Measurements from ENCODE around the gene HNRNPA2B1.
"Not testable (repeated sequence)": the region's sequence is repeated elsewhere in the genome, so short reads cannot be mapped to it uniquely, and the experiment has no call there.

HNRNPA2B1 gene

GRCh38 chr7:26182283-26182682 is 18.3 kb downstream of the HNRNPA2B1 start:
- Histone ChIP-seq H3K27ac (ENCODE audit: low read length) (no peak overlapping the region), H3K27me3 (ENCODE audit: low read depth, low read length) (no peaks in the 10 kb centered on the region), H3K36me3 (ENCODE audit: control insufficient read depth in 1 of 2, insufficient read depth in 2 of 2, low read length in 2 of 2) (peaks cover 0 to 3% of the 10 kb centered on the region in 2 donors), H3K4me1 (ENCODE audit: control insufficient read depth in 1 of 2, insufficient read depth in 2 of 2, low read length in 2 of 2) (peaks cover 0 to 8% of the 10 kb centered on the region in 2 donors), H3K9me3 (ENCODE audit: control insufficient read depth in 1 of 2, low read length in 2 of 2) (no peaks in the 10 kb centered on the region), H3K4me3 (ENCODE audit: low read depth in 1 of 2, low read length in 2 of 2) (no peak overlapping the region)

GRCh38 chr7:26181474-26182227 is 18.9 kb downstream of the HNRNPA2B1 start:
- no peak overlapping the region for H3K27ac ChIP-seq (ENCODE audit: low read length)
- no peak overlapping the region for H3K4me3 ChIP-seq (ENCODE audit: low read depth in 1 of 2, low read length in 2 of 2)
- H3K9me3 ChIP-seq (ENCODE audit: control insufficient read depth in 1 of 2, low read length in 2 of 2) = no peaks in the 10 kb centered on the region
- H3K36me3 ChIP-seq (ENCODE audit: control insufficient read depth in 1 of 2, insufficient read depth in 2 of 2, low read length in 2 of 2) = no peaks in the 10 kb centered on the region
- H3K4me1 ChIP-seq (ENCODE audit: control insufficient read depth in 1 of 2, insufficient read depth in 2 of 2, low read length in 2 of 2) = peaks cover 0 to 8% of the 10 kb centered on the region in 2 donors
- H3K27me3 ChIP-seq (ENCODE audit: low read depth, low read length) = no peaks in the 10 kb centered on the region

- H3K27me3 ChIP-seq (ENCODE audit: low read depth, low read length) = no peaks in the 10 kb centered on the region
- no peaks in the 10 kb centered on the region for H3K9me3 ChIP-seq (ENCODE audit: control insufficient read depth in 1 of 2, low read length in 2 of 2)
- H3K36me3 ChIP-seq (ENCODE audit: control insufficient read depth in 1 of 2, insufficient read depth in 2 of 2, low read length in 2 of 2) = no peaks in the 10 kb centered on the region
- no peak overlapping the region for H3K27ac ChIP-seq (ENCODE audit: low read length)
- H3K4me1 ChIP-seq (ENCODE audit: control insufficient read depth in 1 of 2, insufficient read depth in 2 of 2, low read length in 2 of 2) = peaks cover 0 to 8% of the 10 kb centered on the region in 2 donors
- no peak overlapping the region for H3K4me3 ChIP-seq (ENCODE audit: low read depth in 1 of 2, low read length in 2 of 2)
Measured at GRCh38 chr7:26180792-26181198, 19.8 kb downstream of the HNRNPA2B1 start.

GRCh38 chr7:26179826-26180497 is 20.6 kb downstream of the HNRNPA2B1 start:
- Histone ChIP-seq H3K27ac (ENCODE audit: low read length) (no peak overlapping the region), H3K36me3 (ENCODE audit: control insufficient read depth in 1 of 2, insufficient read depth in 2 of 2, low read length in 2 of 2) (no peaks in the 10 kb centered on the region), H3K27me3 (ENCODE audit: low read depth, low read length) (no peaks in the 10 kb centered on the region), H3K4me3 (ENCODE audit: low read depth in 1 of 2, low read length in 2 of 2) (no peak overlapping the region), H3K9me3 (ENCODE audit: control insufficient read depth in 1 of 2, low read length in 2 of 2) (no peaks in the 10 kb centered on the region), H3K4me1 (ENCODE audit: control insufficient read depth in 1 of 2, insufficient read depth in 2 of 2, low read length in 2 of 2) (peaks cover 0 to 8% of the 10 kb centered on the region in 2 donors)

GRCh38 chr7:26179422-26179821 is 21.1 kb downstream of the HNRNPA2B1 start:
- Histone ChIP-seq H3K27ac (ENCODE audit: low read length) (no peak overlapping the region), H3K4me1 (ENCODE audit: control insufficient read depth in 1 of 2, insufficient read depth in 2 of 2, low read length in 2 of 2) (peaks cover 0 to 8% of the 10 kb centered on the region in 2 donors), H3K36me3 (ENCODE audit: control insufficient read depth in 1 of 2, insufficient read depth in 2 of 2, low read length in 2 of 2) (no peaks in the 10 kb centered on the region)

GRCh38 chr7:26178272-26178960 is 22.1 kb downstream of the HNRNPA2B1 start:
- H3K4me3 ChIP-seq (ENCODE audit: low read depth in 1 of 2, low read length in 2 of 2) = no peak overlapping the region
- H3K9me3 ChIP-seq (ENCODE audit: control insufficient read depth in 1 of 2, low read length in 2 of 2) = no peaks in the 10 kb centered on the region
- H3K27me3 ChIP-seq (ENCODE audit: low read depth, low read length) = no peaks in the 10 kb centered on the region
- no peaks in the 10 kb centered on the region for H3K36me3 ChIP-seq (ENCODE audit: control insufficient read depth in 1 of 2, insufficient read depth in 2 of 2, low read length in 2 of 2)
- H3K4me1 ChIP-seq (ENCODE audit: control insufficient read depth in 1 of 2, insufficient read depth in 2 of 2, low read length in 2 of 2) = peaks cover 0 to 8% of the 10 kb centered on the region in 2 donors
- H3K27ac ChIP-seq (ENCODE audit: low read length) = no peak overlapping the region

More at GRCh38 chr7:26179422-26179821, 21.1 kb downstream of the HNRNPA2B1 start:
- no peak overlapping the region for H3K4me3 ChIP-seq (ENCODE audit: low read depth in 1 of 2, low read length in 2 of 2)
- H3K9me3 ChIP-seq (ENCODE audit: control insufficient read depth in 1 of 2, low read length in 2 of 2) = no peaks in the 10 kb centered on the region
- no peaks in the 10 kb centered on the region for H3K27me3 ChIP-seq (ENCODE audit: low read depth, low read length)

GRCh38 chr7:26177269-26177668 is 23.3 kb downstream of the HNRNPA2B1 start:
- not testable (repeated sequence) for H3K36me3 ChIP-seq (ENCODE audit: control insufficient read depth in 1 of 2, insufficient read depth in 2 of 2, low read length in 2 of 2); H3K4me3 ChIP-seq (ENCODE audit: low read depth in 1 of 2, low read length in 2 of 2); H3K4me1 ChIP-seq (ENCODE audit: control insufficient read depth in 1 of 2, insufficient read depth in 2 of 2, low read length in 2 of 2); H3K27ac ChIP-seq (ENCODE audit: low read length); H3K9me3 ChIP-seq (ENCODE audit: control insufficient read depth in 1 of 2, low read length in 2 of 2); H3K27me3 ChIP-seq (ENCODE audit: low read depth, low read length)

GRCh38 chr7:26176696-26177095 is 23.9 kb downstream of the HNRNPA2B1 start:
- H3K36me3 ChIP-seq (ENCODE audit: control insufficient read depth in 1 of 2, insufficient read depth in 2 of 2, low read length in 2 of 2); H3K27ac ChIP-seq (ENCODE audit: low read length); H3K9me3 ChIP-seq (ENCODE audit: control insufficient read depth in 1 of 2, low read length in 2 of 2); H3K27me3 ChIP-seq (ENCODE audit: low read depth, low read length); H3K4me3 ChIP-seq (ENCODE audit: low read depth in 1 of 2, low read length in 2 of 2); H3K4me1 ChIP-seq (ENCODE audit: control insufficient read depth in 1 of 2, insufficient read depth in 2 of 2, low read length in 2 of 2): not testable (repeated sequence)

GRCh38 chr7:26175903-26176302 is 24.6 kb downstream of the HNRNPA2B1 start:
- not testable (repeated sequence) for H3K4me3 ChIP-seq (ENCODE audit: low read depth in 1 of 2, low read length in 2 of 2); H3K27ac ChIP-seq (ENCODE audit: low read length); H3K4me1 ChIP-seq (ENCODE audit: control insufficient read depth in 1 of 2, insufficient read depth in 2 of 2, low read length in 2 of 2); H3K9me3 ChIP-seq (ENCODE audit: control insufficient read depth in 1 of 2, low read length in 2 of 2); H3K27me3 ChIP-seq (ENCODE audit: low read depth, low read length); H3K36me3 ChIP-seq (ENCODE audit: control insufficient read depth in 1 of 2, insufficient read depth in 2 of 2, low read length in 2 of 2)

GRCh38 chr7:26172048-26172447 is 28.5 kb downstream of the HNRNPA2B1 start:
- Histone ChIP-seq H3K27me3 (ENCODE audit: low read depth, low read length) (no peaks in the 10 kb centered on the region), H3K36me3 (ENCODE audit: control insufficient read depth in 1 of 2, insufficient read depth in 2 of 2, low read length in 2 of 2) (no peaks in the 10 kb centered on the region), H3K9me3 (ENCODE audit: control insufficient read depth in 1 of 2, low read length in 2 of 2) (no peaks in the 10 kb centered on the region), H3K27ac (ENCODE audit: low read length) (no peak overlapping the region), H3K4me3 (ENCODE audit: low read depth in 1 of 2, low read length in 2 of 2) (no peak overlapping the region), H3K4me1 (ENCODE audit: control insufficient read depth in 1 of 2, insufficient read depth in 2 of 2, low read length in 2 of 2) (no peaks in the 10 kb centered on the region)

GRCh38 chr7:26171601-26172000 is 28.9 kb downstream of the HNRNPA2B1 start:
- no peaks in the 10 kb centered on the region for H3K36me3 ChIP-seq (ENCODE audit: control insufficient read depth in 1 of 2, insufficient read depth in 2 of 2, low read length in 2 of 2)
- no peaks in the 10 kb centered on the region for H3K4me1 ChIP-seq (ENCODE audit: control insufficient read depth in 1 of 2, insufficient read depth in 2 of 2, low read length in 2 of 2)
- no peaks in the 10 kb centered on the region for H3K27me3 ChIP-seq (ENCODE audit: low read depth, low read length)
- H3K4me3 ChIP-seq (ENCODE audit: low read depth in 1 of 2, low read length in 2 of 2) = no peak overlapping the region
- H3K27ac ChIP-seq (ENCODE audit: low read length) = no peak overlapping the region
- no peaks in the 10 kb centered on the region for H3K9me3 ChIP-seq (ENCODE audit: control insufficient read depth in 1 of 2, low read length in 2 of 2)
